ENCODE results near the gene GPR87. TPM values are rescaled to one million over a fixed set of nuclear protein-coding genes. Genes with fewer than 3 reads are reported as not detected.

Gene GPR87
- total and polyA plus RNA-seq, 2 experiments from 2014 or later: 0.22 TPM; not detected in 1

- in situ Hi-C loops (cut with MboI): no loop called here
- Histone ChIP-seq H3K27ac (peak overlapping the region; percentile 79), H4K20me1 (ENCODE audit: insufficient read depth) (no peaks in the 10 kb centered on the region), H3K4me1 (ENCODE audit: insufficient read depth) (peaks cover 63% of the 10 kb centered on the region), H3F3A (ENCODE audit: insufficient read depth) (peaks cover 32% of the 10 kb centered on the region), H2AFZ (peak overlapping the region; percentile 56), H3K9ac (peak overlapping the region; percentile 42), H3K79me2 (ENCODE audit: insufficient read depth) (no peaks in the 10 kb centered on the region), H3K4me3 (peak overlapping the region; percentile 67), H3K36me3 (ENCODE audit: low read depth) (no peaks in the 10 kb centered on the region), H3K4me2 (ENCODE audit: unreplicated experiment) (peak overlapping the region; percentile 92), H3K9me2 (ENCODE audit: insufficient read depth) (no peaks in the 10 kb centered on the region), H3K9me3 (ENCODE audit: low read depth) (no peaks in the 10 kb centered on the region), H3K27me3 (replicated peaks; ENCODE audit: insufficient read depth) (no peaks in the 10 kb centered on the region)
- peak; percentile 98 for DNase-seq
- no peak for TF ChIP-seq EZH2 (IDR thresholded peaks at IDR 0.05; ENCODE audit: insufficient read depth, poor library complexity, severe bottlenecking)
- peak; percentile 96 for TF ChIP-seq EZH2phosphoT487 (IDR thresholded peaks at IDR 0.05; ENCODE audit: insufficient read depth, low read depth)
- WGBS, 2 experiments (ENCODE audit: low coverage in 1 of 2, low lambda C conversion rate in 2 of 2, missing lambda C conversion rate in 2 of 2): 4 to 6% methylated on average over 7 of the region's 7 CpGs
These were observed 11.4 kb downstream of the GPR87 start for GRCh38 chr3:151305060-151305774.

- Histone ChIP-seq H3K27ac (no peak overlapping the region), H3K36me3 (ENCODE audit: low read depth) (no peaks in the 10 kb centered on the region), H3K4me3 (no peak overlapping the region), H4K20me1 (ENCODE audit: insufficient read depth) (no peaks in the 10 kb centered on the region), H3K9me2 (ENCODE audit: insufficient read depth) (no peaks in the 10 kb centered on the region), H3K4me2 (ENCODE audit: unreplicated experiment) (no peak overlapping the region), H3K79me2 (ENCODE audit: insufficient read depth) (no peaks in the 10 kb centered on the region), H2AFZ (no peak overlapping the region), H3K27me3 (replicated peaks; ENCODE audit: insufficient read depth) (no peaks in the 10 kb centered on the region), H3F3A (ENCODE audit: insufficient read depth) (peaks cover 32% of the 10 kb centered on the region), H3K9ac (no peak overlapping the region), H3K9me3 (ENCODE audit: low read depth) (no peaks in the 10 kb centered on the region), H3K4me1 (ENCODE audit: insufficient read depth) (peaks cover 63% of the 10 kb centered on the region)
- no peak for DNase-seq
- in situ Hi-C loops (cut with MboI): no loop called here
- 77 to 78% methylated on average over 2 of the region's 2 CpGs for WGBS, 2 experiments (ENCODE audit: low coverage in 1 of 2, low lambda C conversion rate in 2 of 2, missing lambda C conversion rate in 2 of 2)
- TF ChIP-seq EZH2phosphoT487 (IDR thresholded peaks at IDR 0.05; ENCODE audit: insufficient read depth, low read depth) (no peak), EZH2 (IDR thresholded peaks at IDR 0.05; ENCODE audit: insufficient read depth, poor library complexity, severe bottlenecking) (no peak)
These were observed 12.9 kb downstream of the GPR87 start for GRCh38 chr3:151303751-151304150.

- Histone ChIP-seq H3K4me1 (ENCODE audit: insufficient read depth) (peaks cover 43% of the 10 kb centered on the region), H3F3A (ENCODE audit: insufficient read depth) (peaks cover 21% of the 10 kb centered on the region), H3K79me2 (ENCODE audit: insufficient read depth) (no peaks in the 10 kb centered on the region), H3K27me3 (replicated peaks; ENCODE audit: insufficient read depth) (no peaks in the 10 kb centered on the region), H3K36me3 (ENCODE audit: low read depth) (no peaks in the 10 kb centered on the region), H2AFZ (no peak overlapping the region), H3K4me3 (no peak overlapping the region), H3K4me2 (ENCODE audit: unreplicated experiment) (peak overlapping the region; percentile 39), H3K9me2 (ENCODE audit: insufficient read depth) (no peaks in the 10 kb centered on the region), H3K9ac (no peak overlapping the region), H3K27ac (no peak overlapping the region), H3K9me3 (ENCODE audit: low read depth) (no peaks in the 10 kb centered on the region), H4K20me1 (ENCODE audit: insufficient read depth) (no peaks in the 10 kb centered on the region)
- 29 to 41% methylated on average over 3 of the region's 3 CpGs for WGBS, 2 experiments (ENCODE audit: low coverage in 1 of 2, low lambda C conversion rate in 2 of 2, missing lambda C conversion rate in 2 of 2)
- in situ Hi-C loops (cut with MboI): no loop called here
- TF ChIP-seq EZH2phosphoT487 (IDR thresholded peaks at IDR 0.05; ENCODE audit: insufficient read depth, low read depth) (0 out of 2 replicates have a peak, but pooled peaks have one; percentile 51), EZH2 (IDR thresholded peaks at IDR 0.05; ENCODE audit: insufficient read depth, poor library complexity, severe bottlenecking) (no peak)
- DNase-seq: peak; percentile 88
These were observed 14.8 kb downstream of the GPR87 start for GRCh38 chr3:151301787-151302186.

GRCh38 chr3:151300539-151300938 is 16.1 kb downstream of the GPR87 start:
- Histone ChIP-seq H2AFZ (no peak overlapping the region), H3K9me3 (ENCODE audit: low read depth) (no peaks in the 10 kb centered on the region), H3K36me3 (ENCODE audit: low read depth) (no peaks in the 10 kb centered on the region), H3K4me1 (ENCODE audit: insufficient read depth) (peaks cover 31% of the 10 kb centered on the region), H3K79me2 (ENCODE audit: insufficient read depth) (no peaks in the 10 kb centered on the region), H3K4me3 (no peak overlapping the region), H3F3A (ENCODE audit: insufficient read depth) (peaks cover 9% of the 10 kb centered on the region), H3K27me3 (replicated peaks; ENCODE audit: insufficient read depth) (no peaks in the 10 kb centered on the region), H3K9ac (no peak overlapping the region), H4K20me1 (ENCODE audit: insufficient read depth) (no peaks in the 10 kb centered on the region), H3K27ac (no peak overlapping the region), H3K4me2 (ENCODE audit: unreplicated experiment) (no peak overlapping the region), H3K9me2 (ENCODE audit: insufficient read depth) (no peaks in the 10 kb centered on the region)
- 91 to 92% methylated on average over 1 of the region's 1 CpG for WGBS, 2 experiments (ENCODE audit: low coverage in 1 of 2, low lambda C conversion rate in 2 of 2, missing lambda C conversion rate in 2 of 2)
- DNase-seq: no peak
- in situ Hi-C loops (cut with MboI): no loop called here
- TF ChIP-seq EZH2 (IDR thresholded peaks at IDR 0.05; ENCODE audit: insufficient read depth, poor library complexity, severe bottlenecking) (no peak), EZH2phosphoT487 (IDR thresholded peaks at IDR 0.05; ENCODE audit: insufficient read depth, low read depth) (no peak)
